GM12874 (cell line): Measurements from ENCODE around the gene SERINC5.

Source experiments
- CTCF ChIP-seq: IDR thresholded peaks from 2 replicates; pipeline ENCODE4 v1.5.1; 2011; ENCODE audit warnings: low read depth, mild to moderate bottlenecking, control low read depth, low read length, moderate library complexity; ENCODE audit not compliant: insufficient read depth

SERINC5 gene

GRCh38 chr5:80154749-80155148, 101.1 kb downstream of the SERINC5 start:
- no peak for TF ChIP-seq CTCF

- TF ChIP-seq CTCF, result no peak
These were observed 102.2 kb downstream of the SERINC5 start for GRCh38 chr5:80153586-80154126.

- no peak for TF ChIP-seq CTCF
These were observed 103.1 kb downstream of the SERINC5 start for GRCh38 chr5:80152778-80153177.

GRCh38 chr5:80151890-80152289, 104.0 kb downstream of the SERINC5 start:
- TF ChIP-seq CTCF, result no peak

GRCh38 chr5:80150731-80151130, 105.1 kb downstream of the SERINC5 start:
- no peak for TF ChIP-seq CTCF

- TF ChIP-seq CTCF, result no peak
These were observed 106.7 kb downstream of the SERINC5 start for GRCh38 chr5:80149161-80149609.

GRCh38 chr5:80147119-80147815, 108.6 kb downstream of the SERINC5 start:
- no peak for TF ChIP-seq CTCF
